Left ventricle myocardium superior (tissue), 1 donor: ENCODE measurements around the gene GP5. TPM values are rescaled to one million over a fixed set of nuclear protein-coding genes. Genes with fewer than 3 reads are reported as not detected.
A peak's percentile ranks its signal among the peaks of the same experiment; 100 is the strongest.

Source experiments
- ATAC-seq: fragments of 200-7000 bp; cut with Tn5 transposase; one replicate; pipeline ENCODE4 v1.9.1; 2020; ENCODE audit warnings: mild to moderate bottlenecking, moderate library complexity
- DNase-seq: peaks from one replicate; pipeline ENCODE4 v3.0.0-alpha.2; 2020
- intact Hi-C: fragments of 100-400 bp; cut with micrococcal nuclease; formaldehyde crosslinking; loops from one replicate; pipeline ENCODE4 v1.11.0; 2022
- total RNA-seq: library from RNA; stranded (reverse); fragmentation: NEBNext Ultra II Directional; extraction: Animal tissue kit (Norgen Biotek cat#: 25700); gene quantifications from one replicate; pipeline ENCODE4 v1.2.1, GENCODE V29; 2021
- donor health status: DM: no; HTN: yes; CAD: no; lungs with severe emphysema.

Gene GP5
- total RNA-seq, 1 donor from 2014 or later, result not detected

DNA sequence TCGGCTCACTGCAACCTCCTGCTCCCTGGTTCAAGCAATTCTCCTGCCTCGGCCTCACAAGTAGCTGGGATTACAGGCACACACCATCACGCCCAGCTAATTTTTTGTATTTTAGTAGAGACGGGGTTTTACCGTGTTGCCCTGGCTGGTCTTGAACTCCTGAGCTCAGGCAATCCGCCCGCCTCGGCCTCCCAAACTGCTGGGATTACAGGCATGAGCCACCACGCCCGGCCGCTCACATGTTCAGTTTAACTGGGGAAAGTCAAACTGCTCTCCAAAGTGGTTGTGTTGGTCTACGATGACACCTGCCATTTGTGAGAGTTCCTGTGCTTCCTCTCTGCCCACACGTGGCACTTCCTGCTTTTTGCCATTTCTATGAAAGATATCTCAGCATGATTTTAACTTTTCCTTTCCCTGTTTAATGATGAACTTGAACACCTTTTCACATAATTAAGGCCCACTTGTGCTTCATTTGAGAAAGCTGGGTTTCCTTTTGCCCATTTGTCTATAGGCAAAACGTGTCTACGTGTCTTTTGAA, 877 bp upstream of the GP5 start:
- ATAC-seq (no peak), DNase-seq (no peak)
- intact Hi-C loops, result no loop called here

DNA sequence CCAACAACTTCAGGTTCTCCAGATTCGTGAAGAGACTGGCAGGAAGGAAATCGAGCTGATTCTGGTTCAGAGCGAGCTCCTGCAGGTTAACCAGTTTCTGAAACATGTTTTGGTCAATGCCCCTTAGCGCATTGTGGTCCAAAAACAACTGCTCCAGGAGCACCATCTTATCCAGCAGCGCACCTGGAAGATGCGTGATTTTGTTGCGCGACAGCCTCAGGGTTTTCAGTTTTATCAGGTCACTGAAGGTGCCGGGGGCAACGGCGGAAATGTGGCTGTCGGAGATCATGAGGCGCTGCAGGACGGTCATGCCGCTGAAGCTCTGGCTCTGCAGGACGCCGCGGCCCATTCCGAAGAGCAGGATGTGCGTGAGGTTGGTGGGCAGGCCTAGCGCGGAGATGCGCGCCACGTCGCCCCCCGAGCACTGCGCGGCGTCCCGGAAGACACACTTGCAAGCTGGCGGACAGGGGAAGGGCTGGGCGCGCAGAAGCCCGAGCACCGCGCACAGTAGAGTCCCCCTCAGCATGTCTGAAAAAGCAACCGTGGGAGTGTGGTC, 1.2 kb downstream of the GP5 start:
- ATAC-seq (peak; percentile 41), DNase-seq (no peak)
- intact Hi-C loops, result no loop called here

DNA sequence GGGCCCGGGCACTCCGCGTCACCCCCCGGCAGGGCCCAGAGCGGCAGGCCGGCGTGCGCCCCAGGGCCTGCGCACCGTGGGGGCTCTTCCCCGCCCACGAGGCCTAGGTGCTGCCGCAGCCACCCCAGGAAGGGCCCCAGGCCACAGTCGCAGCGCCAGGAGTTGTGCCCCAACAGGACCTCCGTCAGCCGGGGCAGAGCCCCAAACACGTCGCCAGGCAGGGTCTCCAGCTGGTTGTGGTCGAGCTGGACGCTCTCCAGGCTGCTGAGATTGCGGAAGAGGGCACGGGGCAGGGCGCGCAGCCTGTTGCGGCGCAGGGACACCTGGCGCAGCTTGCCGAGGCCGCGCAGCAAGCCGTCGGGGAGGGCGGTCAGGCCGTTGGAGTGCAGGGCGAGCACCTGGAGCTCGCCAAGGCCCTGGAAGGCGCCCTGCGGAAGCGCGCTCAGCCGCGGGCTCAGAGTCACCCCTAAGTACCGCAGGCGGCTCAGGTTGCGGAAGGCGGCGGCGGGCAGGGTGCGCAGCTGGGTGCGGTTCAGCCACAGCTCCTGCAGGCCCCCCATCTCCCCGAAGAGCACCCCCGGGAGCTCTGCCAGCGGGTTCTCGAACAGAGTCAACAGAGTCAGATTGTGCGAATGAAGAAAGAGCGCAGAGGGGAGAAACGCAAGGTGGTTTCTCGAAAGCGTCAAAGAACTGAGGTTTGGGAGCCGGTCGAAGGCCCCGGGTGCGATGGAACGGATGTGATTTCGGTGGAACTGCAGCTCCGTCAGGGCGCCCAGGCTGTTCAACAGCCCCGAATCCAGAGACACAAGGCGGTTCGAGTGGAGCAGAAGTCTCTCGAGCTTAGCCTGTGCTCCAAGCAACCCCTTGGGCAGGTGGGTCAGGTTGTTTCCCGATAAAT, 2.0 kb downstream of the GP5 start:
- ATAC-seq, result peak; percentile 21
- intact Hi-C loops, result no loop called here
- no peak for DNase-seq

DNA sequence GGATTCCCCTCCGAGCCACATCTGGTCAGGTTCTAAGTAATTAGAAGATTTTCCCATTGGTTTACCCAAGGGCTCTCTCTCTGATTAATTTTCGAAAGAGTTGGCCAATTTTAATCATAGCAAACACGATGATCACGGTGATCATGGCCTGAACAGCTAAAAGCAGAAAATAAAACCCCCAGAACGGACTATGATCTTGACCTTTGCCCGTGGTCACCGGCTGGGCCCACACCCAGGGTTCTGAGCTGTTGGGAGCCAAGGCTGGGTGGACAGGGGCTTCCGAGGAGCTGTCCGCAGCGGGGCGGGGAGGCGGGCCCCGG, 2.6 kb downstream of the GP5 start:
- no peak for DNase-seq
- no peak for ATAC-seq
- intact Hi-C loops, result no loop called here

DNA sequence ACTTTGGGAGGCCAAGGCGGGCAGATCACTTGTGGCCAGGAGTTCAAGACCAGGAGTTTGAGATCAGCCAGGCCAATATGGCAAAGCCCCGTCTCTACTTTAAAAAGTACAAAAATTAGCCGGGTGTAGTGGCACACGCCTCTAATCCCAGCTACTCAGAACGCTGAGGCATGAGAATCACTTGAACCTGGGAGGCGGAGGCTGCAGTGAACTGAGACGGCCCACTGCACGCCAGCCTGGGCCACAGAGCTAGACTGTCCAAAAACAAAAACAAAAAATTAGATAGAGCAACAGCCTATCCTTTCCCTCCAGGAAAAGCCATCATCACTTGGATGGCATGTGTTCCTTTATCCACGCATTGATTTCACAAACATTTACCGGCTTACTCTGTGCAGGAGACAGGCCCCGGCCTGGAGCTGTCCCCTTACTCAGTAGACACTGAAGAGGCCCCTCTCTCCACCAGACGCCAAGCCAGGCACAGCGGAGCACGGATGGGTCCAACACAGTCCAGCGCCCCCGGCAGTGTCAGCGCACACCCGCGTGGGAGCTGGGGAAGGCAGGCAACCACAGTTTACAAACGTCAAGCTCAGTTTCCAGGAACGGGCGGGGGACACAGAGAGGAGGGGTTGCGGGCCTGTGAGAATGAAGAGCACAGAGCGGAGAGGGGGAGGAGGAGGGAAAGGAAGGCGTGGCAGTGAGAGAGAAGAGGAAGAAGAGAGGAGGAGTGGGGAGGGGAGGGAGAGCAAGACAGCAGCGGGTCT, 3.1 kb downstream of the GP5 start:
- intact Hi-C loops, result no loop called here

DNA sequence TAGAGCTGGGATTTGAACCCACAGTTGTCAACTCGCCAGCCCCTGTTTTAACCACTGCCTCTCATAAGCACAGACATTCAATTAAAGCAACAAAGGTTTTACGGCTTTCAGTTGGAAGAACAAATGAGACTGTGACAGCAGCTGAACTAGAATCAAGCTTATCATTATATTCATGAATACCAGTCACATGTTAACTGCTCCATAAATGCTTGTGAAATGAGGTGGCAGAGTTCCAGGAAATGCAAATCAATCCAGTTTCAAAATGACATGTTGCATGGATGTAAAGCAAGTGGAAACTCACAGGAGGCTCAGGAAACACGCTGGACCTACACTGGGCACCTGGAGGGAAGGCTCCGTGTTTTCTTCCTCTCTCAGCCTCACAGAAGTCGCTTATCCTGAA, 3.9 kb downstream of the GP5 start:
- no peak for ATAC-seq
- DNase-seq, result no peak
- intact Hi-C loops, result no loop called here

More for the DNA sequence above, 3.1 kb downstream of the GP5 start:
- DNase-seq, result peak; percentile 44
- peak; percentile 77 for ATAC-seq

DNA sequence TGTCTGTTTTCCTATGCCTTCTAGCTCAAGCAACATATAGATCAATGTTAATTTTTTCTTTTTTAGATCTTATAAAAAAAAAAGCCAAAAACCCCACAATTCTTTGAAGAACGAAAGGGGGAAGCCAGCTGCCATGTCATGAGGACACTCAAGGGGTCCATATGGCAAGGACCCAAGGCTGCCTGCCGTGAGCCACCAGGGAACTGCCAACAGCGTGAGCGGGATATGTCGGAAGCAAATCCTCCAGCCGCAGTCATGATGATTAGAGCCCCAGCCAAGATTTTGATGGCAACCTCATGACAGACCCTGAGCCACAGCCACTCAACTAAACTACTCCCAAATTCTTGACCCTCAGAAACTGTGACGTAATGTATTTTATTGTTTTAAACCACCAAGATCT, 6.5 kb downstream of the GP5 start:
- intact Hi-C loops, result no loop called here
- ATAC-seq (no peak), DNase-seq (no peak)

DNA sequence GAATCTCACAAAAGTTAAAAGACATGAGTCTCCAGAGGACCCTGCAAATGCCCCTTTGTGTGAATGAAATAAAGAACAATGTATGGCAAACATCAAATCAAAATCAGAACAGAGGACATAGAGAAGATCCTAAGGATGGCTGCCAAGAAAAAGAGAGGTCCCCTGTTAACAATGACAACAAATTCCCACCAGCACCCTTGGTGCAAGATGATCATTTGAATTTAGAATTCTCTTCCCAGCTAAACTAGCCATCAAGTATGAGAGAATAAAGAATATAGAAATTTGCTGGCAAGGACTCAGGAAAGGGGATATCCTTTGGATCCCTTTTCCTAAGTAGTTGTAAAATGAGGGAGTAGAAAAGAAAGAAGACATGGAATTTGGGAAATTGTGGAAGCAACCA, 8.2 kb downstream of the GP5 start:
- ATAC-seq (no peak), DNase-seq (no peak)
- intact Hi-C loops, result no loop called here

DNA sequence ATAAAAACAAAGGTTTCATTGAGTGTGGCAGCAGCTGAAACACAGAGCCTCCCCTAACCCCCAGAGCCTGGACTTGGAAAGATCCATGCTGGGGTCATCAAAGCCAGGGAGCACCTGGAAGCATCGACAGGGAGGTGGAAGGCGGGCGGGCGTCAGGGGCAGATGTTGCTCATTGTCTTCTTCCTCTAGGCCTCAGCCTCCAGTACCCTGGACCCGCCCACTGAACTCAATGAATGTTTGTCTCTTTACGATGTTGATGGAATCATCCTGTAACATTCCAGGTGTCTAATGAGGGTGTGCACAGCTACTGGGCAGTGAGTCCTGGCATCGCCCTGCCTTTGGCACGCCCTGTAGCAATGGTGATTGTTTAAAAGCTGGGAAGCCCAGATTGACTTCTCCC, 9.8 kb downstream of the GP5 start:
- no peak for ATAC-seq
- intact Hi-C loops, result no loop called here
- no peak for DNase-seq

DNA sequence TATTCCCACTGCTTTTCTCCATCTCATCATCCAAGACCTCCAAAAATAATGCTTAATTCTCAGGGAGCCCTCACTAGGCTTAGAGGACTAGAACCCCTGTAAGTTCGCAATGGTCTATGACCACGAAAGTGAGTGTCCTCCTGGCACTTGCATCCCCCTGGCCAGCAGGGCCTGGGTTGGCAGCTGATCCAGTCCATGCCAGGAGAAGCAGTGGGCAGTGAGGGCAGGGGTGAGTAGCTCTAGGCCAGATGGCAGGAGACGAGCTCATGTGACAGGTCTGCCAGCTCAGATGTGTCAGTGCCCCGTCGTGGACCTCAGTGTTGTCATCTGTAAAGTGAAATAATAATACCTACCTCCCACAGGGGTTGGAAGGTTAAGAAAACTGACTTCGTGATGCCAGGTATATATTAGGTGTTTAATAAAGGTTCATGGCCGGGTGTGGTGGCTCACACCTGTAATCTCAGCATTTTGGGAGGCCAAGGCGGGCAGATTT, 11.1 kb downstream of the GP5 start:
- ATAC-seq (no peak), DNase-seq (no peak)
- intact Hi-C loops, result no loop called here

DNA sequence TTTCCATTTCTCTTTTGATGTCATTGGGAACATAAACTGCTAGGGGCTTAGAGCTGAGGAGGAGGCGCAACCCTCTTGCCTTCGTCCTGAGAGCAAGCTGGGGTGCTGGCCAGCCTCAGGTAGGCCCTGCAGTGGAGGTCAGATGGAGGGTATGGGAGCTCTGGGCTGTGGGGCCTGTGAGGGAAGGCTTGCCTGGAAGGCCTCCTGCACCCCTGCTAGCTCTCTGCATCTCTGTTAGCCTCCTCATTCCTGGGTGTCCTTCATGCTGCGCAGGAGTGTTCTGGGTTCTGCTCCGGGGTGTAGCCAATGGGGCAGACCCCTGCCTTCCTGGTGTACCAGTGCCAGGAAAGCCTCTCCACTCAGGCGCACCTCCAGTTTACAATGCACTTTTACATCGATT, 11.8 kb downstream of the GP5 start:
- no peak for DNase-seq

DNA sequence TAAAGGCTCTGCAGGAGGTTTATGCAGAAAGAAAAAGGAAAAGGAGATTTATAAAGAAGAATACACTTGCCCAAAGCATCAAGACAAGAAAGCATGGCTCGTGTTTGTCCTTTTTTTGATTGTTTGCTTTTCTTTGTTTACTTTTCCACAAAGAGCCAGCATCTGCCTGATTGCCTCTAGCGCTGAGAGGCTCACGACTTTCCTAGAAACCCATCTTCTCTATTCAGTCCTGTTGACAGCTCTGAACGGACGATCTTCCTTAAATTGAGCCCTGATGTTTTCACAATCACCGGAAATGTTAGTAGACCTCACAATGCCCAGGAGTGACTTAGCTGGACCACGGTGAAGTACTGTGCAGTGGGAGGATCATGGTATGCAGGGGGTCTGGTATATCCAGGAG, 12.4 kb downstream of the GP5 start:
- ATAC-seq (no peak), DNase-seq (no peak)
- intact Hi-C loops, result no loop called here

More for the DNA sequence above, 11.8 kb downstream of the GP5 start:
- intact Hi-C loops, result no loop called here
- no peak for ATAC-seq

DNA sequence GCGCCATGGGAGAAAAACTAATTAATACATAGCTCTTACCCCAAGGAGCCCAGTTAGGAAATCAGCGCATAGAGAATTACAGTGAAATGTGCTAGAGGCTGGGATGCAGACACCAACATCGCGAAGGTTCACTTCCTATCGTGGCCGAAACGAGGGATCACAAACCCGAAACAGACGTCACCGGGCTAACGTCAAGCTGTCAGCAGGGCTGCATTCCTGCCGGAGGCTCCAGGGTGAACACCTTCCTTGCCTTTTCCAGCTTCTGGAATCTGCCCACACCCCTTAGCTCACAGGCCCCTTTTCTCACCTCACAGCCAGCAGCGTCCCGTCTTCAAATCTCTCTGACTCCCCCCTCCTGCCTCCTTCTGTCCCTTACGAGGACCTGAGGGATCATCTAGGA, 13.0 kb downstream of the GP5 start:
- ATAC-seq (no peak), DNase-seq (no peak)
- intact Hi-C loops, result no loop called here

DNA sequence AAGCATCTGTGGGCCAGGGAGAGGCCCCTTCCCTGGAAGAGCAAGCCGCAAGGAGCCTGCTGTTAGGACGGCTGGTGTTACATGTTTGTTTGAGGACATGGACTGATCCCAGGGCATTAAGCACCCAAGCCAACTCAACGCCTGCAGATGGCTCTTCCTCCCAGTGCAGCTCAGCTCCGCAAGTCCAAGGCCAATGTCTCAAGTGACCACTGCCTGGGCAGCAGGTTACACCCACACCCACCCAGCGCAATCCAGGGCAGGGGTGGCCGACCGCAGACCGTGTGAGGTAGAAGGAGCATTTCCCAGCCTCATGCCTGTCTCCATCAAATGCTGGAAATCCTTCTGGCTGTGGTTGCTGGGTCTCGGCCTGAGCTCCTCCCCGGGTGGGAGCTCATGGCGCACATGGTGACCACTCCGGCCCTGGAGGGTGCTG, 14.5 kb downstream of the GP5 start:
- ATAC-seq (no peak), DNase-seq (peak; percentile 19)
- intact Hi-C loops, result no loop called here

DNA sequence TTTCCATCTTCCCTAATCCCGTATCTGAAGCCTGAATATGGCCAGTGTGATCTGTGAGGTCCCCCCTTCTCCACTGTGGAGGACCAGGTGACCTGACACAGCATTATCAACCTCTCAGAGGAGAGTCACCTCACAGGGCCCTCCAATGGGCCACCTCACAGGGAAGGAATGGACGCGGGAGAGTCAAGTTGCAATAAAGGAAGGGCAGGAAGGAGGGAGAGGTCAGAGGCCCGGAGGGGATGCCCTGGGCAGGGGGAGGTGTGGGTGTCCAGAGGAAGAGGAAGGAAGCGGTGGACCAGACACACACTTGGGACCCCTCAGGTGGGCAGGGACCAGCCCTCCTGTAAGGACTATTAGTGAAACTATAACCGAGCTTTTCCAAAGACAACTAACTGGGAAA, 14.9 kb downstream of the GP5 start:
- intact Hi-C loops, result no loop called here
- DNase-seq (peak; percentile 6), ATAC-seq (no peak)

DNA sequence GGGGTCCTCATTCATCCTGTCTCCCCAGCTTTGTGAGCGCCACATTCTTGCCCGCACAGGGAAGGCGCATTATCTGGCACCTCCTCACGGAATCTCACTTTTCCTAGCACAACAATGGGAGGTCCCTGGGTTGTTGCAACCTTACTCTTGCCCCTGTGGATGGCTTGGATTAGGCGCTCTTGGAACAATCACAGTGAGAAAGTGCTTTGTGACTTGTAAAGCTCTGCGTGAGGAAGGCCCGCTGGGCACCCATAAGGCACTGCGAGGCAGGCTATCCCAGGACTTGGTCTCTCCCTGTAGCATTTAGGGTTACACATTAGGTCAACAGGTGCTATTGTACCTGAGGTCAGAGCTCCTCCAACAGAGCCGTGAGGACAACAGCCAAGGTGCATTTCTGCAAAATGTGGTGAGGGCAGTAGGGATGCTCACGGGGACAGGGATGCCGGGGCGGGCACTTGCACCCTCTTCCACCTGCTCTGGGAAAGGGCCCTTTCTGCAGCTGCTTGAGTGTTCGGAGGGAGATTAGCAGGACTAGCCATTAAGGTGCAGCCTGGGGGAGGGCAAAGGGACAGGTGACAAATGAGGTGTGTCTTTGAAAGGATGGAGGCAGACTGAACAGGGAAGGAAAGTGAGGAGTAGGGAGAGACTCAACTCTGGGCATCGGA, 15.7 kb downstream of the GP5 start:
- ATAC-seq, result no peak
- intact Hi-C loops, result no loop called here
- peak; percentile 16 for DNase-seq

DNA sequence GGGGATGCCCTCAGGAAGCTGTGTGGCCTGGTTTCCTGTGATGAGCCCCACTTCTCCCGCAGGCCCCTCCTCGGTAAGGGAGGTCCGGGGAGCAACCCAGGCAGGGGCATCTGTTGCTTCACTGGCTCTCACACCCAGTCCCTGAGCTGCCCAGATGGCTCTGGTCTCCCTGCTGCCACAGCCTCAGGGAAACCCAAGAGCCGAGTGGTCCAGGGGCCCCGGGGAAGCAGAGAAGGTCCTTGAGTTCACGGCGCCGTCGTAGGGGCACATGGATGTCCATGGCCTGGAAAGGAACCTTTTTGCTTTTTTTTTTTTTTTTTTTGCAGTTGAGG, 16.2 kb downstream of the GP5 start:
- no peak for ATAC-seq
- DNase-seq, result peak; percentile 23
- intact Hi-C loops, result no loop called here

DNA sequence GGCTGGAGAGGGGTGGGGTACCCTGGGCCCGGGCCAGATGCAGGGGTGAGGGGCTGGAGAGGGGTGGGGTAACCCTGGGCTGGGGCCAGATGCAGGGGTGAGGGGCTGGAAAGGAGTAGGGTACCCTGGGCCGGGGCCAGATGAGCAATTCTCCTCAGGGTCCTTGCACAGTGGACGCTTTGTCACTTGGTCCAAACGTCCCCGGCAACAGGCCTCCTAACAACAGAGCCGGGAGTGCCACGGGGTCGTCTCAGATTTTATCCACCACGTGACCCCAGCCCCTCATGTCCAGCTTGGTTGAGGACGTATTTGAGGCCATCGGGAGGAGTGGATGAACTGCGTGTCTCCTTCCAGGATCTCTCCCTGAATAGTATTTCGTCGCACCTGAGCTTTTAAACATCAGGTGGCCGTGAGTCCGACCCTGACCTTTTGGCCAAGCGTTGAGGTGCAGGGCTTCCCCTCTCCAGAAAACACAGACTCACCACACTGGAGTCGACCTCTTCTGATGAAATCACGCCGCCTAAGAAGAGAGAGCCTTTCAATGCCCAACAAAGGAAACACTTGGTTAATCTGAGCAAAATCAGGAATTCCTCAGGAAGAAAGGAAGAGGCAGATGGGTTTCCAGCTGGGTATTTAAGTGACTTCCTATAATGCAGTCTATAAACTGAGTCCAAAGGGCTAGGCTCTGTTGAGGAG, 16.7 kb downstream of the GP5 start:
- intact Hi-C loops, result no loop called here
- peak; percentile 15 for DNase-seq
- no peak for ATAC-seq

DNA sequence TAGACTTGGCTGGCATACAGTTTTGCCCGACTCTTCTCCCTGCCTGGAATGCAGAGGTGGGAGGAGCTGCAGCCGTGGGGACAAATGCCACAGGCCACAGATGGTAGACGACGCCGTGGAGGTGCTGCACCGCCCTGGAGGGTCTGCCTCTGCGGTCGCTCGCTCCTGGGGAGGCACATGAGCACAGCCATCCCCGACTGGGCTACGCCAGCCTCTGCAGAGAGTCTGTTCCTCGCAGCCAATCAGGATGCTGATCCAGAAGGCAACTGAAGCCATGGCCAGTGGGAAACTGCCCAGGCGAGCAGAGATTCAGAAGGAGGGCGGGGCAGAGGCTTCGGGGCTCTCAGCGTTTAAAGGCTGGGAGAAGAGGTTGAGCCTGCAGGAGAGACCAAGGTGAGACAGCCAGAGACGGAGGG, 17.6 kb downstream of the GP5 start:
- DNase-seq (peak; percentile 5), ATAC-seq (no peak)
- intact Hi-C loops, result no loop called here
